Retinal pigment epithelial cell (primary cell): ENCODE data around the gene CCDC137.

ENCODE experiments used
- DNase-seq: peaks from one replicate; pipeline ENCODE4 v3.0.0-alpha.2; 2010; ENCODE audit warnings: low read depth
- H3K4me3 ChIP-seq: 2 replicates; pipeline ENCODE4 v1.5.1; 2011; ENCODE audit warnings: mild to moderate bottlenecking, low read length, control low read depth, moderate library complexity
- CTCF ChIP-seq: conservative IDR thresholded peaks from 2 replicates; pipeline ENCODE4 v1.5.1; 2011; ENCODE audit warnings: low read depth, low read length, control low read depth, inconsistent platforms

CCDC137 gene

GRCh38 chr17:81651692-81652091 lies 14.8 kb upstream of the CCDC137 start:
- TF ChIP-seq CTCF: no peak
- DNase-seq: peak; percentile 46
- no peak overlapping the region for H3K4me3 ChIP-seq

- no peak for DNase-seq
- peak overlapping the region; percentile 36 for H3K4me3 ChIP-seq
- TF ChIP-seq CTCF: no peak
Observed at GRCh38 chr17:81652906-81653771, 13.4 kb upstream of the CCDC137 start.

GRCh38 chr17:81655378-81656117 lies 11.0 kb upstream of the CCDC137 start:
- no peak for DNase-seq
- H3K4me3 ChIP-seq: no peak overlapping the region
- no peak for TF ChIP-seq CTCF

GRCh38 chr17:81656118-81656743 lies 10.3 kb upstream of the CCDC137 start, which contains the start of gene PDE6G:
TSS of gene PDE6G (minus strand) at chr17:81656542. CDS start at chr17:81653305, 3,237 bp downstream.
- TF ChIP-seq CTCF: no peak
- no peak for DNase-seq
- H3K4me3 ChIP-seq: no peak within 1 kb of the TSS

- TF ChIP-seq CTCF: no peak
- no peak for DNase-seq
- H3K4me3 ChIP-seq: no peak overlapping the region
Observed at GRCh38 chr17:81656835-81657234, 9.7 kb upstream of the CCDC137 start.

- no peak for TF ChIP-seq CTCF
Observed at GRCh38 chr17:81659038-81659437, 7.5 kb upstream of the CCDC137 start.

More at GRCh38 chr17:81659038-81659437, 7.5 kb upstream of the CCDC137 start:
- DNase-seq: no peak
- no peak overlapping the region for H3K4me3 ChIP-seq
